PFSK-1 (cell line): ENCODE data around the gene G3BP2.

Source experiments
- POLR2AphosphoS5 ChIP-seq: IDR thresholded peaks from 2 replicates; pipeline ENCODE4 v1.6.1; 2012; ENCODE audit warnings: low read depth, mild to moderate bottlenecking, control low read depth, low read length, moderate library complexity
- SIN3A ChIP-seq: IDR thresholded peaks from 2 replicates; pipeline ENCODE4 v1.6.1; 2012; ENCODE audit warnings: mild to moderate bottlenecking, low read length, moderate library complexity, borderline replicate concordance; ENCODE audit not compliant: insufficient read depth
- TAF1 ChIP-seq: IDR thresholded peaks from 2 replicates; pipeline ENCODE4 v1.6.1; 2012; ENCODE audit warnings: low read length, control low read depth, borderline replicate concordance; ENCODE audit not compliant: insufficient read depth
- TF ChIP-seq, protein P1 (sequence below), 2 experiments: IDR thresholded peaks; 2 replicates each; pipeline versions ENCODE4 v1.6.1 to v1.8.0; 2011 to 2012; ENCODE audit warnings: low read depth in 2 of 2, low read length in 2 of 2, control low read depth in 1 of 2, inconsistent platforms in 1 of 2, mild to moderate bottlenecking in 1 of 2, moderate library complexity in 1 of 2; ENCODE audit not compliant: insufficient read depth in 1 of 2

DNA sequence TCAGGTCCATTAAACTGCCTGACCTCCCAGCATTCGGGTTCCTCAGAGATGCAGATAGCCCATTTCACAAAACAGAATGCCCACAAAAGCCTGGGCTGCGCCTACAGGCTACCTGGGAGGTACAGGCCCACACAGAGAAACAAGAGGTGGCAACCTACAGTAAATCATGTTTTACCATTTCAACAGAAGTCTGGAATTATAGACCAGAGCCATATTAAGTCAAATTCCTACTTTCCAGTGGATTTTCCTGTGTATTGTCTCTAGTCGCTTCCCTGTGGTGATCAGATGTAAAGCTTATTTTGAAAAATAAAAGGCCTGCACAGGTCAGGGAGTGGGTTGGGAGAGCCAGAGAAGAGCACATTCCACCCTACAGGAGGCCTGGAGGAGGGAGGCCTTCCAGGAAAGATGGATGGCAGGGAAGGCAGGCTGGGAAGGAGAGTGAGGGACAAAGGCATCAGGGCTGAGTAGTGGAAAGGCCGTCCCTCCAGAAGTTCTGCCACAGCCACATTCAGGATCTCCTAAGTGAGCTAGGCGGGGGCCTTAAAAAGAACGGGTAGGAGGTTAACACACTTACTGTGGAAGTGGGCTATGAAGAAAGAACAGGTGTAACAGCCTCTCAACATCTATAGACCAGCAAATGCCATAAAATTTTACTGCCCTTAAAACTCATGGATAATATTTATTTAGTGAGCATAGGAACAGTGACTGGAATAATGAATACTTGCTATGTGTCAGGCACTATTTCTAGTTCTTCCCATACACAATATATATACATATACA lies 32.2 kb upstream of the G3BP2 start:
- TF ChIP-seq POLR2AphosphoS5 (no peak), TAF1 (no peak), SIN3A (no peak)
- TF ChIP-seq, protein P1, sequence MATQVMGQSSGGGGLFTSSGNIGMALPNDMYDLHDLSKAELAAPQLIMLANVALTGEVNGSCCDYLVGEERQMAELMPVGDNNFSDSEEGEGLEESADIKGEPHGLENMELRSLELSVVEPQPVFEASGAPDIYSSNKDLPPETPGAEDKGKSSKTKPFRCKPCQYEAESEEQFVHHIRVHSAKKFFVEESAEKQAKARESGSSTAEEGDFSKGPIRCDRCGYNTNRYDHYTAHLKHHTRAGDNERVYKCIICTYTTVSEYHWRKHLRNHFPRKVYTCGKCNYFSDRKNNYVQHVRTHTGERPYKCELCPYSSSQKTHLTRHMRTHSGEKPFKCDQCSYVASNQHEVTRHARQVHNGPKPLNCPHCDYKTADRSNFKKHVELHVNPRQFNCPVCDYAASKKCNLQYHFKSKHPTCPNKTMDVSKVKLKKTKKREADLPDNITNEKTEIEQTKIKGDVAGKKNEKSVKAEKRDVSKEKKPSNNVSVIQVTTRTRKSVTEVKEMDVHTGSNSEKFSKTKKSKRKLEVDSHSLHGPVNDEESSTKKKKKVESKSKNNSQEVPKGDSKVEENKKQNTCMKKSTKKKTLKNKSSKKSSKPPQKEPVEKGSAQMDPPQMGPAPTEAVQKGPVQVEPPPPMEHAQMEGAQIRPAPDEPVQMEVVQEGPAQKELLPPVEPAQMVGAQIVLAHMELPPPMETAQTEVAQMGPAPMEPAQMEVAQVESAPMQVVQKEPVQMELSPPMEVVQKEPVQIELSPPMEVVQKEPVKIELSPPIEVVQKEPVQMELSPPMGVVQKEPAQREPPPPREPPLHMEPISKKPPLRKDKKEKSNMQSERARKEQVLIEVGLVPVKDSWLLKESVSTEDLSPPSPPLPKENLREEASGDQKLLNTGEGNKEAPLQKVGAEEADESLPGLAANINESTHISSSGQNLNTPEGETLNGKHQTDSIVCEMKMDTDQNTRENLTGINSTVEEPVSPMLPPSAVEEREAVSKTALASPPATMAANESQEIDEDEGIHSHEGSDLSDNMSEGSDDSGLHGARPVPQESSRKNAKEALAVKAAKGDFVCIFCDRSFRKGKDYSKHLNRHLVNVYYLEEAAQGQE (IDR thresholded peaks at IDR 0.05; ENCODE audit: insufficient read depth in 1 of 2, low read depth in 2 of 2, low read length in 2 of 2) = no peak
